MM.1S (cell line): ENCODE measurements around the gene OSCP1.

Experiments
- DNase-seq: peaks from one replicate; pipeline ENCODE4 v3.0.0-alpha.2; 2015
- H2AFZ ChIP-seq: fragments of 300-600 bp; sonication (generic); 2 replicates; pipeline ENCODE4 v1.6.0; 2016; ENCODE audit warnings: antibody characterized with exemption, low read length
- H3F3A ChIP-seq: fragments of 300-600 bp; sonication (generic); 2 replicates; pipeline ENCODE4 v1.6.1; 2016; ENCODE audit warnings: mild to moderate bottlenecking, antibody characterized with exemption, low read length, moderate library complexity, mixed read lengths; ENCODE audit not compliant: insufficient read depth
- H3K27ac ChIP-seq: fragments of 300-600 bp; sonication (generic); 2 replicates; pipeline ENCODE4 v1.5.1; 2016; ENCODE audit warnings: mild to moderate bottlenecking, low read length
- H3K27me3 ChIP-seq: fragments of 300-600 bp; sonication (generic); replicated peaks from 2 replicates; pipeline ENCODE4 v1.6.0; 2016; ENCODE audit warnings: low read length; ENCODE audit not compliant: insufficient read depth
- H3K36me3 ChIP-seq: fragments of 300-600 bp; sonication (generic); replicated peaks from 2 replicates; pipeline ENCODE4 v1.6.1; 2016; ENCODE audit warnings: mild to moderate bottlenecking, low read length, mixed read lengths; ENCODE audit not compliant: insufficient read depth
- H3K4me1 ChIP-seq: fragments of 300-600 bp; sonication (generic); 2 replicates; pipeline ENCODE4 v1.6.1; 2016; ENCODE audit warnings: low read length, mixed read lengths
- H3K4me2 ChIP-seq: fragments of 300-600 bp; sonication (generic); 2 replicates; pipeline ENCODE4 v1.6.0; 2016; ENCODE audit warnings: low read depth, low read length
- H3K4me3 ChIP-seq: fragments of 300-600 bp; sonication (generic); 2 replicates; pipeline ENCODE4 v1.5.1; 2016; ENCODE audit warnings: low read length, mixed read lengths
- H3K79me2 ChIP-seq: fragments of 300-600 bp; sonication (generic); 2 replicates; pipeline ENCODE4 v1.6.1; 2016; ENCODE audit warnings: mixed run types, low read length, mixed read lengths
- H3K9ac ChIP-seq: fragments of 300-600 bp; sonication (generic); 2 replicates; pipeline ENCODE4 v1.6.1; 2016; ENCODE audit warnings: low read length, mixed read lengths
- H3K9me2 ChIP-seq: fragments of 300-600 bp; sonication (generic); replicated peaks from 2 replicates; pipeline ENCODE4 v1.6.1; 2016; ENCODE audit warnings: mild to moderate bottlenecking, low read length, mixed read lengths; ENCODE audit not compliant: insufficient read depth
- H3K9me3 ChIP-seq: fragments of 300-600 bp; sonication (generic); replicated peaks from 2 replicates; pipeline ENCODE4 v1.6.1; 2016; ENCODE audit warnings: mild to moderate bottlenecking, low read length, mixed read lengths; ENCODE audit not compliant: insufficient read depth
- H4K20me1 ChIP-seq: fragments of 300-600 bp; sonication (generic); 2 replicates; pipeline ENCODE4 v1.6.1; 2016; ENCODE audit warnings: mild to moderate bottlenecking, low read length, moderate library complexity, mixed read lengths; ENCODE audit not compliant: insufficient read depth
- EZH2 ChIP-seq: fragments of 300-600 bp; sonication (generic); optimal IDR thresholded peaks from 2 replicates; pipeline ENCODE3; 2017; ENCODE audit warnings: low read depth, mild to moderate bottlenecking, antibody characterized with exemption, low read length, mixed read lengths
- EZH2phosphoT487 ChIP-seq: fragments of 300-600 bp; sonication (generic); IDR thresholded peaks from 2 replicates; pipeline ENCODE4 v1.6.1; 2018; ENCODE audit warnings: antibody characterized with exemption, low read length
- TF ChIP-seq, protein P1 (sequence below): fragments of 300-600 bp; sonication (generic); IDR thresholded peaks from 2 replicates; pipeline ENCODE4 v1.5.1; 2016; ENCODE audit warnings: antibody characterized with exemption, low read length, mixed read lengths

The OSCP1 gene

DNA sequence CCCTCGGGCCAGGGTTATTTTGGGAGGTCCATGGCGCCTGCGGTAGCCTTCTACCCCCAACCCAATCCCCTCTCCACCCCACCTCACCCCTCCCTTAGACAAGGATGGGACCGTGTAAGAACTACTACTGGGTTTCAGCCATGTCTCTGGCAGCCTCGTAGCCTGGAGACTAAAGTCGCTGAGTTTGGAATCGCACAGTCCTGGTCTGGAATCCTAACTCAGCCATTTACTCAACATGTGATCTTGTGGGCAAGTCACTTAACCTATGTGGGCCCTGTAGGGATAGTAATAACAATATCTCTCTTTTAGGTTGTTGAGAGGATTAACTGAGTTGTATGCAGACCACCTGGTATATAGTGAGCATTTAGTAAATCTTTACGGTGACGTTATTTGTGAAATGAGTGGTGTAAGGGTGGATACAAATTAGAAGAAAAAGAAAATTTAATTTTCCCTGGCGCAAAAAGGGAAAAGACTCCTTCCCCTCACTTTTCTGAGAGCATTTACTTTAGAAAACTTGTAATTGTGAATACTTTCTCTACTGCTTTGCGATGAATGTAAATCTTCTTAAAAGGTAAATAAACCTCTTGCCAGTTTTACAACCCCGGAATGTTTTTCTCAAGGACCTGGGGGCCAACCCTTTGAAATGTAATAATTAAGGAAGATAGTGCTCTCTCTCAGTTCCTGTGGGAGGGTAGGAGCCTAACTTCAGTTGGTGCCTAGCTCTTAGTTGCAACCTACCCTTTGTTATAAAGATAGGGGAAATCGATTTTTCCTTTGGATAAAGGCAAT is 14.5 kb upstream of the OSCP1 start:
- Histone ChIP-seq H3K9me2 (no peaks in the 10 kb centered on the region), H3K27me3 (no peaks in the 10 kb centered on the region), H3F3A (no peaks in the 10 kb centered on the region), H3K4me3 (peak overlapping the region; percentile 91), H2AFZ (peak overlapping the region; percentile 79), H3K4me1 (peaks cover 4% of the 10 kb centered on the region), H3K27ac (peak overlapping the region; percentile 75), H4K20me1 (no peaks in the 10 kb centered on the region), H3K4me2 (peak overlapping the region; percentile 90), H3K9me3 (no peaks in the 10 kb centered on the region), H3K36me3 (no peaks in the 10 kb centered on the region), H3K79me2 (peaks cover 15% of the 10 kb centered on the region), H3K9ac (peak overlapping the region; percentile 86)
- TF ChIP-seq, protein P1, sequence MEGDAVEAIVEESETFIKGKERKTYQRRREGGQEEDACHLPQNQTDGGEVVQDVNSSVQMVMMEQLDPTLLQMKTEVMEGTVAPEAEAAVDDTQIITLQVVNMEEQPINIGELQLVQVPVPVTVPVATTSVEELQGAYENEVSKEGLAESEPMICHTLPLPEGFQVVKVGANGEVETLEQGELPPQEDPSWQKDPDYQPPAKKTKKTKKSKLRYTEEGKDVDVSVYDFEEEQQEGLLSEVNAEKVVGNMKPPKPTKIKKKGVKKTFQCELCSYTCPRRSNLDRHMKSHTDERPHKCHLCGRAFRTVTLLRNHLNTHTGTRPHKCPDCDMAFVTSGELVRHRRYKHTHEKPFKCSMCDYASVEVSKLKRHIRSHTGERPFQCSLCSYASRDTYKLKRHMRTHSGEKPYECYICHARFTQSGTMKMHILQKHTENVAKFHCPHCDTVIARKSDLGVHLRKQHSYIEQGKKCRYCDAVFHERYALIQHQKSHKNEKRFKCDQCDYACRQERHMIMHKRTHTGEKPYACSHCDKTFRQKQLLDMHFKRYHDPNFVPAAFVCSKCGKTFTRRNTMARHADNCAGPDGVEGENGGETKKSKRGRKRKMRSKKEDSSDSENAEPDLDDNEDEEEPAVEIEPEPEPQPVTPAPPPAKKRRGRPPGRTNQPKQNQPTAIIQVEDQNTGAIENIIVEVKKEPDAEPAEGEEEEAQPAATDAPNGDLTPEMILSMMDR = no peak
- TF ChIP-seq EZH2phosphoT487 (no peak), EZH2 (no peak)
- peak; percentile 19 for DNase-seq

DNA sequence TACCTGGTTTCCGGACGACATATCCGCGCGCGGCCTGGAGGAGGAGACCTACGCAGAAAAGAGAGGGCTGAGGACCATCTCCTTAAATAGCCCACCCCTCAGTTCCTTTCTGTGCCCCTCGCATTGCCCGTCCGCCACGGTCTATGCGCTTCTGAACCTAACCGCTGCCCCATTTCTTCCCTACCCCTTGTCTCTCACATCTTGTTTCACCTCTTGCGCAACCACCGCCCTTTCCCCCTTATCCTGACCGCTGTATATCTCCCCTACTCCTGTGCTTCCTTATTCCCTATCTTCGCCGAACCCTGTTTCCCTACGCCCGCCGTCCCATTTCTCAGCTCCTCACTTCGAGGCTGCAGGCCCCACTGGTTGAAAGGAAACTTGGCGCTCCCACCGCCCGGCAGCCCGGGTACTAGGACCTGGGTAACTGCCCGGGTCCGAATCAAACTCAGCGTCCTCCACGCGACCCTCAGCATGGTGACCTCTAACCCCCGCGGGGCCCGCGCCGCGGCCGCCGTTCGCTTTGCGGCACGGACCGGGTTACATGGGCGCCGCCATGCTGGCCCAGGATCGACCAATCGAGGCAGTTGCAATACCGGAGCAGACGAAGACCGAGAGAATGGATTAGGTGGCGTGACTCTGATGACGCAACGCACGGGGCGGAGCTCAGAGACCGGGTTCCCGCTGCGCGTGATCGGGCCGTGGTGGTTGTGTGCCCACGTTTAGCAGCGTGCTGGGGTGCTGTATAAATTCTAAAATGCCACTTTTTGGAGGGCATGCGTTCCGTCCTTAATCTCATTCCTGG is 13.8 kb upstream of the OSCP1 start, which contains the start of gene MRPS15:
Gene MRPS15, minus strand, starts transcription at position 582 of the 802 bp plus-strand sequence. Its CDS starts 109 bp downstream, at position 473.
- Histone ChIP-seq H2AFZ (peak within 1 kb of the TSS; percentile 79), H3K9me2 (no peaks in the 10 kb centered on the region), H3K27me3 (no peaks in the 10 kb centered on the region), H3K27ac (peak within 1 kb of the TSS; percentile 75), H3F3A (no peaks in the 10 kb centered on the region), H4K20me1 (no peaks in the 10 kb centered on the region), H3K4me2 (peak within 1 kb of the TSS; percentile 90), H3K36me3 (no peaks in the 10 kb centered on the region), H3K9ac (peak within 1 kb of the TSS; percentile 86), H3K9me3 (no peaks in the 10 kb centered on the region), H3K4me3 (peak within 1 kb of the TSS; percentile 91), H3K79me2 (peaks cover 15% of the 10 kb centered on the region), H3K4me1 (peaks cover 4% of the 10 kb centered on the region)
- peak; percentile 96 for DNase-seq
- TF ChIP-seq EZH2 (no peak), EZH2phosphoT487 (no peak)
- TF ChIP-seq, protein P1 = no peak

DNA sequence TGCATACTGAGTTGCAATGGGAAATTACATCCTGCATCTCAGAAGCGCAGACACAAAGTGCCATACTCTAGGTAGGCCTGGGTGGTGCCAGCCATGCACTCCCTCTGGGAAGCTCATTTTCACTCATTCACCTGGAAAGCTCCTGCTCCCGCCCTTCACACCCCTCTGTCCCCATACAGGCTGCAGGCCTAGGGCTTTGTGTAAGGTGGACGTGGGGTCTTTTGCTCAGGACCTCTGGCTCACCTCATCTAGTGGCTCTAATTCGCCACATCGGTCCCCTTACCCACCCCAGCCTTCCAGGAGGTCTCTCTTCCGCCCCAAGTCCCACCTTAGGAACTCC is 13.2 kb upstream of the OSCP1 start:
- Histone ChIP-seq H3K27ac (peak overlapping the region; percentile 75; the same call in 1 of the 2 replicates), H3K4me2 (peak overlapping the region; percentile 90), H2AFZ (peak overlapping the region; percentile 73), H3K36me3 (no peaks in the 10 kb centered on the region), H3K27me3 (no peaks in the 10 kb centered on the region), H3K9me2 (no peaks in the 10 kb centered on the region), H4K20me1 (no peaks in the 10 kb centered on the region), H3K9ac (peak overlapping the region; percentile 86), H3K4me3 (peak overlapping the region; percentile 91), H3K4me1 (peaks cover 4% of the 10 kb centered on the region), H3K9me3 (no peaks in the 10 kb centered on the region), H3F3A (no peaks in the 10 kb centered on the region), H3K79me2 (peaks cover 15% of the 10 kb centered on the region)
- TF ChIP-seq EZH2 = no peak
- TF ChIP-seq, protein P1 = no peak
- no peak for TF ChIP-seq EZH2phosphoT487
- DNase-seq = no peak
